HepG2 (cell line): ENCODE measurements around the gene MGA. TPM values are rescaled to one million over a fixed set of nuclear protein-coding genes. Genes with fewer than 3 reads are reported as not detected.

Experiments
- ATAC-seq: fragments of 200-7000 bp; cut with Tn5 transposase; 3 replicates; pipeline ENCODE4 v1.9.1; 2020; ENCODE audit warnings: mild to moderate bottlenecking, moderate library complexity
- BruUV-seq: library from RNA; stranded (reverse); fragments of 400-500 nt; replicated peaks from 2 replicates; lab custom pipeline; 2021; lab: Mats Ljungman, UMichigan
- CTCF ChIA-PET: fragments of 300-600 bp; formaldehyde crosslinking; extraction: SDS; loops from one replicate; lab custom pipeline; 2021; ENCODE audit warnings: low total read pairs, inconsistent platforms, low intra/inter-chr PET ratio; lab: Yijun Ruan, JAX
- POLR2A ChIA-PET: fragments of 350-600 bp; sonication (Branson Sonifier 250); formaldehyde crosslinking; loops from one replicate; lab custom pipeline; 2020; ENCODE audit warnings: antibody characterized with exemption, inconsistent platforms; lab: Yijun Ruan, JAX
- DNase-seq: peaks from one replicate; pipeline ENCODE4 v3.0.0-alpha.2; 2015; ENCODE audit warnings: low spot score
- FAIRE-seq: peaks from 3 replicates; lab custom pipeline; 2011; peaks lifted over from hg19 to GRCh38; lab: Jason Lieb, UNC
- H2AFZ ChIP-seq: one replicate; pipeline ENCODE4 v1.6.1; 2011; ENCODE audit warnings: low read length, inconsistent platforms
- H3K27ac ChIP-seq: fragments of 300-600 bp; 3 replicates; pipeline ENCODE4 v1.8.0; 2011; ENCODE audit warnings: mixed run types, mild to moderate bottlenecking, mixed read lengths, low read length, inconsistent platforms; ENCODE audit not compliant: insufficient read depth; ENCODE audit errors: extremely low read length
- H3K27me3 ChIP-seq, 2 experiments: fragments of 200-600 bp in 1 of 2; 2 replicates in 1 of 2; 3 replicates in 1 of 2; pipeline versions ENCODE4 v1.6.0 to v1.8.0; 2011; ENCODE audit warnings: low read length in 2 of 2, mild to moderate bottlenecking in 2 of 2, moderate library complexity in 2 of 2, inconsistent platforms in 1 of 2; ENCODE audit not compliant: insufficient read depth in 2 of 2, control insufficient read depth in 1 of 2
- H3K36me3 ChIP-seq, 2 experiments: fragments of 200-600 bp in 1 of 2; replicated peaks in 1 of 2; 2 replicates in 1 of 2; 3 replicates in 1 of 2; pipeline versions ENCODE4 v1.5.1 to v1.8.0; 2011; ENCODE audit warnings: low read length in 2 of 2, inconsistent platforms in 1 of 2; ENCODE audit not compliant: insufficient read depth in 2 of 2, control insufficient read depth in 1 of 2
- H3K4me1 ChIP-seq: 2 replicates; pipeline ENCODE4 v1.5.1; 2012; ENCODE audit warnings: low read length, inconsistent platforms; ENCODE audit not compliant: insufficient read depth
- H3K4me2 ChIP-seq: 2 replicates; pipeline ENCODE4 v1.6.0; 2011; ENCODE audit warnings: low read depth, low read length, inconsistent platforms
- H3K4me3 ChIP-seq, 3 experiments: fragments of 200-600 bp in 1 of 3; sonication (generic), shearing (Covaris generic) in 1 of 3; replicated peaks in 1 of 3; 2 replicates each; pipeline ENCODE4 v1.5.1; 2011 to 2016; ENCODE audit warnings: low read length in 3 of 3, inconsistent platforms in 2 of 3, low read depth in 2 of 3, mild to moderate bottlenecking in 2 of 3, control low read depth in 1 of 3, mixed read lengths in 1 of 3; ENCODE audit not compliant: insufficient read depth in 1 of 3
- H3K79me2 ChIP-seq: one replicate; pipeline ENCODE4 v1.6.1; 2011; ENCODE audit warnings: low read length, inconsistent platforms; ENCODE audit not compliant: insufficient read depth
- H3K9ac ChIP-seq: 2 replicates; pipeline ENCODE4 v1.6.0; 2011; ENCODE audit warnings: mild to moderate bottlenecking, low read depth, low read length, inconsistent platforms; ENCODE audit not compliant: insufficient read depth
- H3K9me3 ChIP-seq: 2 replicates; pipeline ENCODE4 v1.5.1; 2012; ENCODE audit warnings: mild to moderate bottlenecking, low read length
- H4K20me1 ChIP-seq: 2 replicates; pipeline ENCODE4 v1.6.0; 2011; ENCODE audit warnings: inconsistent platforms, mild to moderate bottlenecking, low read length, moderate library complexity; ENCODE audit not compliant: insufficient read depth
- ATAD3A ChIP-seq: sonication (generic); formaldehyde crosslinking; IDR thresholded peaks from 2 replicates; pipeline ENCODE4 v1.4.0; 2020; ENCODE audit warnings: missing genetic modification reagents
- ELF4 ChIP-seq: sonication (generic); formaldehyde crosslinking; IDR thresholded peaks from 2 replicates; pipeline ENCODE4 v1.5.0; 2020; ENCODE audit warnings: missing genetic modification reagents, mild to moderate bottlenecking, moderate library complexity, borderline replicate concordance
- FIP1L1 ChIP-seq: fragments of 200-400 bp; formaldehyde crosslinking; IDR thresholded peaks from 2 replicates; pipeline ENCODE4 v1.6.1; 2018; ENCODE audit warnings: low read depth, mild to moderate bottlenecking, low read length, moderate library complexity, borderline replicate concordance; ENCODE audit not compliant: insufficient read depth
- HOXA5 ChIP-seq: sonication (generic); formaldehyde crosslinking; IDR thresholded peaks from 2 replicates; pipeline ENCODE4 v1.4.0; 2020; ENCODE audit warnings: missing genetic modification reagents
- IRF9 ChIP-seq: sonication (generic); formaldehyde crosslinking; IDR thresholded peaks from 2 replicates; pipeline ENCODE4 v1.8.0; 2022; ENCODE audit warnings: missing genetic modification reagents, mild to moderate bottlenecking, borderline replicate concordance
- PHF20 ChIP-seq: sonication (generic); formaldehyde crosslinking; IDR thresholded peaks from 2 replicates; pipeline ENCODE4 v1.5.0; 2020; ENCODE audit warnings: mild to moderate bottlenecking, missing genetic modification reagents
- SATB2 ChIP-seq: sonication (generic); formaldehyde crosslinking; IDR thresholded peaks from 2 replicates; pipeline ENCODE4 v1.5.0; 2020; ENCODE audit warnings: missing genetic modification reagents
- TAF1 ChIP-seq: sonication (generic); formaldehyde crosslinking; IDR thresholded peaks from 2 replicates; pipeline ENCODE4 v1.4.0; 2020; ENCODE audit warnings: missing genetic modification reagents
- USF2 ChIP-seq, 2 experiments: sonication (generic) in 1 of 2; formaldehyde crosslinking in 1 of 2; IDR thresholded peaks; 2 replicates each; pipeline versions ENCODE4 v1.5.1 to v1.6.1; 2011 to 2020; ENCODE audit warnings: borderline replicate concordance in 1 of 2, low read depth in 1 of 2, low read length in 1 of 2, mild to moderate bottlenecking in 1 of 2, missing genetic modification reagents in 1 of 2, moderate library complexity in 1 of 2
- ZNF281 ChIP-seq: sonication (generic); formaldehyde crosslinking; IDR thresholded peaks from 2 replicates; pipeline ENCODE4 v1.4.0; 2020; ENCODE audit warnings: missing genetic modification reagents, borderline replicate concordance
- ZNF441 ChIP-seq: sonication (generic); formaldehyde crosslinking; IDR thresholded peaks from 2 replicates; pipeline ENCODE4 v1.7.0; 2021; ENCODE audit warnings: missing genetic modification reagents, borderline replicate concordance
- ZSCAN31 ChIP-seq: sonication (generic); formaldehyde crosslinking; IDR thresholded peaks from 2 replicates; pipeline ENCODE4 v1.5.0; 2020; ENCODE audit warnings: low read depth, mild to moderate bottlenecking, missing genetic modification reagents
- WGBS: methylation state at CpG from one replicate; pipeline ENCODE4 v1.1.6; 2017; ENCODE audit warnings: low lambda C conversion rate; 5-methylcytosine and 5-hydroxymethylcytosine counted together
- in situ Hi-C: cut with HindIII; loops from 2 replicates; pipeline ENCODE4 v1.10.0; 2017; ENCODE audit warnings: low pct_unique_long_range_greater_than_20kb; ENCODE audit not compliant: extremely low pct_ligation_motif_present
- intact Hi-C: fragments of 100-400 bp; cut with micrococcal nuclease; formaldehyde crosslinking; loops from one replicate; pipeline ENCODE4 v1.10.0; 2022; ENCODE audit not compliant: unreplicated experiment
- polyA plus RNA-seq, 8 experiments: library from polyadenylated mRNA; depleted of rRNA in 3 of 8; stranded (reverse) in 7 of 8; unstranded in 1 of 8; fragments of >200 nt; fragmentation: Illumina TruSeq in 4 of 8; extraction: Trizol in 4 of 8; gene quantifications; 2 replicates each; pipeline versions ENCODE4 v1.2.1 to v1.2.3, GENCODE V29; 2011 to 2016; ENCODE audit warnings: low read depth in 4 of 8, missing spikeins in 1 of 8, mixed read lengths in 1 of 8; ENCODE audit not compliant: insufficient read depth in 1 of 8
- total RNA-seq, 5 experiments: library from RNA; depleted of rRNA; stranded (reverse); fragments of >200 nt; fragmentation: Illumina TruSeq; extraction: Trizol; gene quantifications; 2 replicates each; pipeline ENCODE4 v1.2.3, GENCODE V29; 2016; ENCODE audit warnings: low read depth in 1 of 5
- TF ChIP-seq, protein P1 (sequence below): sonication (generic); formaldehyde crosslinking; IDR thresholded peaks from 2 replicates; pipeline ENCODE4 v1.8.1; 2022; ENCODE audit warnings: mild to moderate bottlenecking, missing genetic modification reagents

MGA gene
- total and polyA plus RNA-seq, 2 of the 13 experiments (the other 11 are each of a cell fraction or from before 2014, with no cell fraction given) = 5.3 to 59.0 TPM

DNA sequence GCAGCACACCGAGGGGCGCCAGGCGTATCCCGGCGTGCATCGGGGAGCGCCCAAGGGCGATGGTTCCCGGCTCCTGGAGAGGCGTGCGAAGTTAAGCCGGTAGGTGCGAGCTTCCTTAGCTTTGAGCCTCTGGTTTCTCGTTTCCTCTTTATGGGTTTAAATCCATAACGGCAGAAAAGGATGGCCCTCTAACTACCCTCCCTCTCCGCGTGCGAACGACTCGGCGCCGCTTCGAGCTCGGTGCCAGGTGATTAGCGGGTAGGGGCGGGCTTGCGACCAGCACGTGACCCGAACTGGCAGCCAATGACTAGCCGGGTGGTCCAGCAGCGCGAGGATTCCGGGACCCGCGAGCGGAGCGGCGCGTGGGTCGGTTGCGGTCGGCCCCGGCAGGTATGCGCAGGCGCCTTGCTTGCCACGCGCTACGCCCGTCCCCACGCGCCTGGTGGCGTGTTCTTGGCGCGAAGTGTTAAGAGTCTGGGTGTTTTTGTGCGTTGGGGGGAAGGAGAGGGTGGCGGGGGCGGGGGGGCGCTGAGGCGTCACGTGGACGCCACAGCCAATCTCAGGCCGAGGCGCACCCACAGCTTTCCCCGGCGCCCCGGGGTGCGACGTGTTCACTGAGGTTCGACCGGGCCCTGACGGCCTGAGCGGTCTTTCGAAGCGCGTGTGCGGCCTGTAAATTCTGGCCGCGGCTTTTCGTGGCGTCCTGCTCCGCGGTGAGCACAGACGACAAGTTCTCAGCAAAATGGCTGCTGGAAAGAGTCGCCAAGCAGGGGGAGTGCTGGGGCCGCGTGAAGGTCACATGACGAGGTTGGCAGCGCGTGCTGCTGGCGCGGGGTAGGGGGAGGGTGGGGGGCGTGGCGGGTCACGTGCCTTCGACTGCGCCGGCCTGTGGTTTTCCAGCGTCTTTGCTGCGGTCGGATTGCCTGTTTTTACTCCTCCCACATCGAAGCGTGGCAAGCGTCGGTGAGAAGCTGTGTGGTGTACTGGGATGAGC is 38.7 kb upstream of the MGA start:
- intact Hi-C loops (loop anchor here (2.0 to 5.0 kb wide), 2 partner anchors 64 to 129 kb away; partner anchors contain the start of genes ITPKA and TYRO3), in situ Hi-C loops (no loop called here)
- Histone ChIP-seq H2AFZ (peak overlapping the region; percentile 68), H3K9me3 (no peaks in the 10 kb centered on the region), H3K36me3 (no peaks in the 10 kb centered on the region), H3K79me2 (peaks cover 33% of the 10 kb centered on the region), H3K27ac (peak overlapping the region; percentile 83), H3K4me3 (peak overlapping the region; percentile 36 to 63 (median 59); a peak in 5 of 6 replicates), H3K4me2 (peak overlapping the region; percentile 77), H3K9ac (peak overlapping the region; percentile 70), H4K20me1 (no peaks in the 10 kb centered on the region), H3K4me1 (peaks cover 26% of the 10 kb centered on the region), H3K27me3 (no peaks in the 10 kb centered on the region)
- FAIRE-seq = no peak
- BruUV-seq = no TSS peak
- DNase-seq = peak; percentile 78
- CTCF ChIA-PET = no interaction called here
- peak; percentile 95 for ATAC-seq
- POLR2A ChIA-PET = interaction anchor here (0.6 to 2.0 kb wide), 18 partner anchors 9 to 153 kb away, joined by 3 to 17 read pairs (median 4); partner anchors contain the start of genes MAPKBP1, MGA and RPAP1
- 19% methylated on average over 21 of the region's 104 CpGs for WGBS
- peak; percentile 80 for TF ChIP-seq ZNF281 (CRISPR knock-in tag)
- TF ChIP-seq FIP1L1 = no peak
- peak; percentile 88; the same call in 1 of the 2 replicates for TF ChIP-seq ZNF441 (CRISPR knock-in tag)
- peak; percentile 99 for TF ChIP-seq ZSCAN31 (CRISPR knock-in tag)
- peak; percentile 78 for TF ChIP-seq PHF20 (CRISPR knock-in tag)
- peak; percentile 74 for TF ChIP-seq TAF1 (CRISPR knock-in tag)
- peak; percentile 96; the same call in 1 of the 2 replicates for TF ChIP-seq IRF9 (CRISPR knock-in tag)
- peak; percentile 50; the same call in 1 of the 2 replicates for TF ChIP-seq ELF4 (CRISPR knock-in tag)
- peak; percentile 98 for TF ChIP-seq SATB2 (CRISPR knock-in tag)
- TF ChIP-seq HOXA5 (CRISPR knock-in tag) = peak; percentile 86
- peak; percentile 95 for TF ChIP-seq USF2 (IDR thresholded peaks at IDR 0.05; ENCODE audit: low read depth, low read length)
- TF ChIP-seq USF2 (CRISPR knock-in tag; IDR thresholded peaks at IDR 0.05; ENCODE audit: borderline replicate concordance) = peak; percentile 98
- TF ChIP-seq ATAD3A (CRISPR knock-in tag) = peak; percentile 50; the same call in 1 of the 2 replicates
- TF ChIP-seq, protein P1, sequence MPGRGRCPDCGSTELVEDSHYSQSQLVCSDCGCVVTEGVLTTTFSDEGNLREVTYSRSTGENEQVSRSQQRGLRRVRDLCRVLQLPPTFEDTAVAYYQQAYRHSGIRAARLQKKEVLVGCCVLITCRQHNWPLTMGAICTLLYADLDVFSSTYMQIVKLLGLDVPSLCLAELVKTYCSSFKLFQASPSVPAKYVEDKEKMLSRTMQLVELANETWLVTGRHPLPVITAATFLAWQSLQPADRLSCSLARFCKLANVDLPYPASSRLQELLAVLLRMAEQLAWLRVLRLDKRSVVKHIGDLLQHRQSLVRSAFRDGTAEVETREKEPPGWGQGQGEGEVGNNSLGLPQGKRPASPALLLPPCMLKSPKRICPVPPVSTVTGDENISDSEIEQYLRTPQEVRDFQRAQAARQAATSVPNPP (CRISPR knock-in tag) = peak; percentile 97
